AG09309 (cell line): Measurements from ENCODE around the gene NAV2.

ENCODE experiments used
- DNase-seq: peaks from one replicate; pipeline ENCODE4 v3.0.0-alpha.2; 2010; ENCODE audit warnings: low read depth
- H3K4me3 ChIP-seq: 2 replicates; pipeline ENCODE4 v1.5.1; 2011; ENCODE audit warnings: mild to moderate bottlenecking, low read depth, low read length, moderate library complexity; ENCODE audit not compliant: control insufficient read depth
- CTCF ChIP-seq: IDR thresholded peaks from 2 replicates; pipeline ENCODE4 v1.5.1; 2011; ENCODE audit warnings: mild to moderate bottlenecking, low read depth, low read length, inconsistent platforms; ENCODE audit not compliant: insufficient read depth, control insufficient read depth; ENCODE audit errors: missing control alignments

Gene NAV2

GRCh38 chr11:19712281-19713195 lies at the start of gene NAV2:
NAV2 (plus strand) TSS chr11:19712837; CDS start chr11:19713696, 859 bp downstream.
- no peak for TF ChIP-seq CTCF
- DNase-seq = peak; percentile 65
- H3K4me3 ChIP-seq = peak within 1 kb of the TSS; percentile 69

GRCh38 chr11:19663206-19663605 lies 49.4 kb upstream of the NAV2 start:
- DNase-seq = no peak
- no peak for TF ChIP-seq CTCF
- no peak overlapping the region for H3K4me3 ChIP-seq

GRCh38 chr11:19664886-19665548 lies 47.6 kb upstream of the NAV2 start:
- TF ChIP-seq CTCF = no peak
- peak; percentile 28 for DNase-seq
- H3K4me3 ChIP-seq = no peak overlapping the region

- no peak for TF ChIP-seq CTCF
Measured at GRCh38 chr11:19666951-19667350, 45.7 kb upstream of the NAV2 start.

GRCh38 chr11:19669511-19669910 lies 43.1 kb upstream of the NAV2 start:
- TF ChIP-seq CTCF = no peak
- no peak for DNase-seq
- no peak overlapping the region for H3K4me3 ChIP-seq

More at GRCh38 chr11:19666951-19667350, 45.7 kb upstream of the NAV2 start:
- no peak for DNase-seq
- no peak overlapping the region for H3K4me3 ChIP-seq

GRCh38 chr11:19670030-19670791 lies 42.4 kb upstream of the NAV2 start:
- no peak for DNase-seq
- H3K4me3 ChIP-seq = no peak overlapping the region
- no peak for TF ChIP-seq CTCF
